Right lobe of liver (tissue), 4 donors: ENCODE measurements around the gene GLUD1.
"Not testable (repeated sequence)": the region's sequence is repeated elsewhere in the genome, so short reads cannot be mapped to it uniquely, and the experiment has no call there.

Experiments
- POLR2A ChIP-seq: fragments of 450-650 bp; IDR thresholded peaks from one replicate; pipeline ENCODE4 v1.6.1; 2017; ENCODE audit warnings: antibody characterized with exemption, mild to moderate bottlenecking
- TF ChIP-seq, protein P1 (sequence below), 4 donors: fragments of 200-600 bp in 3 of 4; fragments of 450-650 bp in 1 of 4; IDR thresholded peaks; one replicate each; pipeline versions ENCODE4 v1.5.1 to v1.8.0; 2016 to 2022; ENCODE audit warnings: antibody characterized with exemption in 4 of 4, mild to moderate bottlenecking in 2 of 4
- donor health status: DM: no; HTN: no; CAD: no.
- donor health status: DM: no; HTN: no; CAD: no.
- donor health status: DM: no; HTN: yes; CAD: no.

GRCh38 chr10:87143109-87143418 is 48.4 kb upstream of the GLUD1 start:
- TF ChIP-seq, protein P1, sequence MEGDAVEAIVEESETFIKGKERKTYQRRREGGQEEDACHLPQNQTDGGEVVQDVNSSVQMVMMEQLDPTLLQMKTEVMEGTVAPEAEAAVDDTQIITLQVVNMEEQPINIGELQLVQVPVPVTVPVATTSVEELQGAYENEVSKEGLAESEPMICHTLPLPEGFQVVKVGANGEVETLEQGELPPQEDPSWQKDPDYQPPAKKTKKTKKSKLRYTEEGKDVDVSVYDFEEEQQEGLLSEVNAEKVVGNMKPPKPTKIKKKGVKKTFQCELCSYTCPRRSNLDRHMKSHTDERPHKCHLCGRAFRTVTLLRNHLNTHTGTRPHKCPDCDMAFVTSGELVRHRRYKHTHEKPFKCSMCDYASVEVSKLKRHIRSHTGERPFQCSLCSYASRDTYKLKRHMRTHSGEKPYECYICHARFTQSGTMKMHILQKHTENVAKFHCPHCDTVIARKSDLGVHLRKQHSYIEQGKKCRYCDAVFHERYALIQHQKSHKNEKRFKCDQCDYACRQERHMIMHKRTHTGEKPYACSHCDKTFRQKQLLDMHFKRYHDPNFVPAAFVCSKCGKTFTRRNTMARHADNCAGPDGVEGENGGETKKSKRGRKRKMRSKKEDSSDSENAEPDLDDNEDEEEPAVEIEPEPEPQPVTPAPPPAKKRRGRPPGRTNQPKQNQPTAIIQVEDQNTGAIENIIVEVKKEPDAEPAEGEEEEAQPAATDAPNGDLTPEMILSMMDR (IDR thresholded peaks at IDR 0.05): not testable (repeated sequence)
- not testable (repeated sequence) for TF ChIP-seq POLR2A
